DMS 273 treated with DMSO at 0.1 percent for 48 hours (cell line): Measurements from ENCODE around the gene RIBC1.
"Not testable (repeated sequence)": the region's sequence is repeated elsewhere in the genome, so short reads cannot be mapped to it uniquely, and the experiment has no call there.

ENCODE experiments used
- DNase-seq: peaks from one replicate; lab custom pipeline; 2025; lab: John Stamatoyannopoulos, UW

Gene RIBC1

GRCh38 chrX:53422861-53423306 is at the start of gene RIBC1:
TSS of gene RIBC1 (plus strand) at chrX:53422873. CDS start at chrX:53426277, 3,404 bp downstream.
- peak; percentile 65 for DNase-seq

GRCh38 chrX:53373307-53373706 is 49.4 kb upstream of the RIBC1 start:
- no peak for DNase-seq

- DNase-seq = peak; percentile 14
Observed at GRCh38 chrX:53374222-53374820, 48.4 kb upstream of the RIBC1 start.

GRCh38 chrX:53374923-53375322 is 47.8 kb upstream of the RIBC1 start:
- DNase-seq = no peak

- no peak for DNase-seq
Observed at GRCh38 chrX:53376888-53377287, 45.8 kb upstream of the RIBC1 start.

- DNase-seq = no peak
Observed at GRCh38 chrX:53377464-53377863, 45.2 kb upstream of the RIBC1 start.

- no peak for DNase-seq
Observed at GRCh38 chrX:53379008-53379710, 43.5 kb upstream of the RIBC1 start.

- DNase-seq = no peak
Observed at GRCh38 chrX:53379747-53380146, 42.9 kb upstream of the RIBC1 start.

GRCh38 chrX:53383376-53384076 is 39.1 kb upstream of the RIBC1 start:
- DNase-seq = peak; percentile 27

GRCh38 chrX:53395605-53396298 is 26.9 kb upstream of the RIBC1 start:
- DNase-seq = no peak

- no peak for DNase-seq
Observed at GRCh38 chrX:53398216-53398615, 24.5 kb upstream of the RIBC1 start.

- DNase-seq = no peak
Observed at GRCh38 chrX:53403535-53403934, 19.1 kb upstream of the RIBC1 start.

- no peak for DNase-seq
Observed at GRCh38 chrX:53412446-53412845, 10.2 kb upstream of the RIBC1 start.

- not testable (repeated sequence) for DNase-seq
Observed at GRCh38 chrX:53420351-53420750, 2.3 kb upstream of the RIBC1 start.

GRCh38 chrX:53421125-53421524 is 1.5 kb upstream of the RIBC1 start:
- no peak for DNase-seq

GRCh38 chrX:53421772-53422085 is 944 bp upstream of the RIBC1 start:
- peak; percentile 47 for DNase-seq

- peak; percentile 98 for DNase-seq
Observed at GRCh38 chrX:53422086-53422860, 400 bp upstream of the RIBC1 start, which contains the start of gene SMC1A. TSS of gene SMC1A (minus strand) at chrX:53422654. CDS start at chrX:53422600, 54 bp downstream.

- DNase-seq = no peak
Observed at GRCh38 chrX:53429755-53430154, 7.1 kb downstream of the RIBC1 start.

- no peak for DNase-seq
Observed at GRCh38 chrX:53430231-53430630, 7.6 kb downstream of the RIBC1 start.

GRCh38 chrX:53433651-53434639 is 11.3 kb downstream of the RIBC1 start, which contains the start of gene HSD17B10:
TSS of gene HSD17B10 (minus strand) at chrX:53434370. CDS start at chrX:53434345, 25 bp downstream.
- DNase-seq = peak; percentile 79
